Coronary artery (tissue), 2 donors: ENCODE results near the gene ACTL7A.

Experiments
- DNase-seq: peaks from one replicate; pipeline ENCODE4 v3.0.0-alpha.2; 2017; ENCODE audit warnings: low spot score
- H3K27ac ChIP-seq, 2 donors: fragments of 200-600 bp; sonication (generic); one replicate each; pipeline ENCODE4 v1.5.1; 2016 to 2019
- H3K4me3 ChIP-seq: fragments of 200-600 bp; sonication (generic); 2 replicates; pipeline ENCODE4 v1.5.1; 2016; ENCODE audit warnings: mild to moderate bottlenecking, moderate library complexity
- CTCF ChIP-seq: fragments of 200-600 bp; sonication (generic); IDR thresholded peaks from one replicate; pipeline ENCODE4 v1.5.1; 2019; ENCODE audit warnings: antibody characterized with exemption

Gene ACTL7A

GRCh38 chr9:108855529-108855886 is 6.6 kb upstream of the ACTL7A start:
- no peak for TF ChIP-seq CTCF
- Histone ChIP-seq H3K4me3 (no peak overlapping the region), H3K27ac (no peak overlapping the region)
- no peak for DNase-seq

- H3K4me3 ChIP-seq: no peak within 1 kb of the TSS
- no peak for DNase-seq
- TF ChIP-seq CTCF: no peak
- H3K27ac ChIP-seq: no peak within 1 kb of the TSS
Observed at GRCh38 chr9:108855888-108856287, 6.2 kb upstream of the ACTL7A start, which contains the start of gene ACTL7B. ACTL7B (minus strand) TSS chr9:108855986; CDS start chr9:108855930, 56 bp downstream.

- Histone ChIP-seq H3K4me3 (no peak overlapping the region), H3K27ac (no peak overlapping the region)
- TF ChIP-seq CTCF: no peak
- no peak for DNase-seq
Observed at GRCh38 chr9:108857572-108857971, 4.5 kb upstream of the ACTL7A start.

- TF ChIP-seq CTCF: no peak
Observed at GRCh38 chr9:108859459-108860114, 2.5 kb upstream of the ACTL7A start.

GRCh38 chr9:108860354-108860753 is 1.7 kb upstream of the ACTL7A start:
- H3K27ac ChIP-seq: no peak overlapping the region
- no peak for DNase-seq
- no peak for TF ChIP-seq CTCF
- no peak overlapping the region for H3K4me3 ChIP-seq

More at GRCh38 chr9:108859459-108860114, 2.5 kb upstream of the ACTL7A start:
- H3K27ac ChIP-seq: no peak overlapping the region
- H3K4me3 ChIP-seq: no peak overlapping the region
- DNase-seq: no peak

GRCh38 chr9:108860764-108861163 is 1.3 kb upstream of the ACTL7A start:
- TF ChIP-seq CTCF: no peak
- Histone ChIP-seq H3K27ac (no peak overlapping the region), H3K4me3 (no peak overlapping the region)
- no peak for DNase-seq

- Histone ChIP-seq H3K27ac (no peak overlapping the region), H3K4me3 (no peak overlapping the region)
- no peak for TF ChIP-seq CTCF
- no peak for DNase-seq
Observed at GRCh38 chr9:108861464-108861863, 602 bp upstream of the ACTL7A start.
